BLaER1 treated with 17β-estradiol and CSF1 and Interleukin-3, amounts not matched to agents 10 nM and 100 nM (cell line): ENCODE data around the gene SLC22A31.

Experiments used
- H3K27ac ChIP-seq, 11 experiments: shearing (Covaris generic); formaldehyde crosslinking; 2 replicates each; pipeline ENCODE4 v1.8.1; 2022
- H3K27me3 ChIP-seq, 11 experiments: shearing (Covaris generic); formaldehyde crosslinking; 2 replicates each; pipeline ENCODE4 v1.8.1; 2022
- H3K36me3 ChIP-seq, 11 experiments: shearing (Covaris generic); formaldehyde crosslinking; 2 replicates each; pipeline ENCODE4 v1.8.1; 2022
- H3K4me1 ChIP-seq, 10 experiments: shearing (Covaris generic); formaldehyde crosslinking; 2 replicates each; pipeline ENCODE4 v1.8.1; 2022
- H3K4me2 ChIP-seq, 11 experiments: shearing (Covaris generic); formaldehyde crosslinking; 2 replicates each; pipeline ENCODE4 v1.8.1; 2022
- H3K4me3 ChIP-seq, 10 experiments: shearing (Covaris generic); formaldehyde crosslinking; 2 replicates each; pipeline ENCODE4 v1.8.1; 2022
- H3K9ac ChIP-seq, 11 experiments: shearing (Covaris generic); formaldehyde crosslinking; 2 replicates each; pipeline ENCODE4 v1.8.1; 2022
- H3K9me3 ChIP-seq, 11 experiments: shearing (Covaris generic); formaldehyde crosslinking; replicated peaks in 1 of 11; 2 replicates each; pipeline ENCODE4 v1.8.1; 2022
- H4K20me1 ChIP-seq, 11 experiments: shearing (Covaris generic); formaldehyde crosslinking; 2 replicates each; pipeline ENCODE4 v1.8.1; 2022
- Cebpa-rat ChIP-seq, 11 experiments: shearing (Covaris generic); IDR thresholded peaks; 2 replicates each; pipeline ENCODE4 v1.8.1; 2022

The SLC22A31 gene

GRCh38 chr16:89243664-89244063 is 43.3 kb upstream of the SLC22A31 start:
- Histone ChIP-seq H3K4me3 (no peak overlapping the region), H3K27me3 (peaks cover 0 to 4% (median 0%) of the 10 kb centered on the region in 11 experiments; a peak in 1 of 22 replicates), H3K4me1 (peaks cover 12 to 46% (median 27%) of the 10 kb centered on the region in 10 experiments), H3K36me3 (no peaks in the 10 kb centered on the region), H3K27ac (no peak overlapping the region), H4K20me1 (no peaks in the 10 kb centered on the region), H3K9me3 (peaks cover 6 to 17% (median 7%) of the 10 kb centered on the region in 11 experiments; a peak in 20 of 22 replicates), H3K4me2 (peak overlapping the region in 3 of 11 experiments; percentile 29 to 99 (median 33); a peak in 5 of 22 replicates), H3K9ac (no peak overlapping the region)
- TF ChIP-seq Cebpa-rat (IDR thresholded peaks at IDR 0.05): no peak

- no peaks in the 10 kb centered on the region for H3K36me3 ChIP-seq
- 0 out of 22 replicates have a peak overlapping the region, but pooled peaks of 1 of the 11 experiments have one; percentile 10 for H3K27ac ChIP-seq
- no peak overlapping the region for H3K4me3 ChIP-seq
- H3K9ac ChIP-seq: no peak overlapping the region
- H3K27me3 ChIP-seq: no peaks in the 10 kb centered on the region
- no peak for TF ChIP-seq Cebpa-rat (IDR thresholded peaks at IDR 0.05)
- peaks cover 0 to 9% (median 0%) of the 10 kb centered on the region in 11 experiments; a peak in 2 of 22 replicates for H3K9me3 ChIP-seq
- H3K4me1 ChIP-seq: peaks cover 12 to 46% (median 27%) of the 10 kb centered on the region in 10 experiments
- H3K4me2 ChIP-seq: peak overlapping the region in 7 of 11 experiments; percentile 17 to 99 (median 29); a peak in 10 of 22 replicates
- no peaks in the 10 kb centered on the region for H4K20me1 ChIP-seq
These were observed 42.5 kb upstream of the SLC22A31 start for GRCh38 chr16:89242795-89243200.

- no peak for TF ChIP-seq Cebpa-rat (IDR thresholded peaks at IDR 0.05)
- H3K27me3 ChIP-seq: no peaks in the 10 kb centered on the region
- peak overlapping the region; percentile 84 to 97 (median 90) for H3K9ac ChIP-seq
- H3K9me3 ChIP-seq: 0 out of 22 replicates have a peak, but pooled peaks cover 0 to 6% (median 0%) of the 10 kb centered on the region in 11 experiments
- H3K27ac ChIP-seq: peak overlapping the region; percentile 88 to 99 (median 93)
- peaks cover 7 to 41% (median 20%) of the 10 kb centered on the region in 10 experiments; a peak in 18 of 20 replicates for H3K4me1 ChIP-seq
- H4K20me1 ChIP-seq: no peaks in the 10 kb centered on the region
- peak overlapping the region; percentile 82 to 99 (median 91) for H3K4me2 ChIP-seq
- peak overlapping the region; percentile 58 to 77 (median 68) for H3K4me3 ChIP-seq
- H3K36me3 ChIP-seq: peaks cover 0 to 3% (median 0%) of the 10 kb centered on the region in 11 experiments; a peak in 3 of 22 replicates
These were observed 41.1 kb upstream of the SLC22A31 start for GRCh38 chr16:89241187-89242007.

- H3K4me3 ChIP-seq: no peak overlapping the region
- no peak overlapping the region for H3K9ac ChIP-seq
- H3K4me1 ChIP-seq: peaks cover 7 to 26% (median 16%) of the 10 kb centered on the region in 10 experiments; a peak in 18 of 20 replicates
- no peak overlapping the region for H3K27ac ChIP-seq
- no peaks in the 10 kb centered on the region for H4K20me1 ChIP-seq
- H3K9me3 ChIP-seq: peaks cover 0 to 12% (median 1%) of the 10 kb centered on the region in 11 experiments; a peak in 5 of 22 replicates
- peaks cover 22 to 38% (median 33%) of the 10 kb centered on the region in 11 experiments for H3K36me3 ChIP-seq
- no peaks in the 10 kb centered on the region for H3K27me3 ChIP-seq
- TF ChIP-seq Cebpa-rat (IDR thresholded peaks at IDR 0.05): no peak
- H3K4me2 ChIP-seq: no peak overlapping the region
These were observed 37.4 kb upstream of the SLC22A31 start for GRCh38 chr16:89237733-89238132.

- no peak for TF ChIP-seq Cebpa-rat (IDR thresholded peaks at IDR 0.05)
- Histone ChIP-seq H4K20me1 (peaks cover 0 to 21% (median 4%) of the 10 kb centered on the region in 11 experiments; a peak in 8 of 22 replicates), H3K9me3 (peaks cover 5 to 41% (median 31%) of the 10 kb centered on the region in 11 experiments), H3K4me2 (no peak overlapping the region), H3K4me1 (no peaks in the 10 kb centered on the region), H3K27me3 (no peaks in the 10 kb centered on the region), H3K4me3 (no peak overlapping the region), H3K27ac (no peak overlapping the region), H3K9ac (no peak overlapping the region), H3K36me3 (peaks cover 60 to 77% (median 71%) of the 10 kb centered on the region in 11 experiments)
These were observed 33.5 kb upstream of the SLC22A31 start for GRCh38 chr16:89233678-89234490.

- peaks cover 77 to 95% (median 89%) of the 10 kb centered on the region in 11 experiments for H3K36me3 ChIP-seq
- peaks cover 0 to 21% (median 4%) of the 10 kb centered on the region in 11 experiments; a peak in 8 of 22 replicates for H4K20me1 ChIP-seq
- H3K27ac ChIP-seq: no peak overlapping the region
- no peak overlapping the region for H3K9ac ChIP-seq
- no peak overlapping the region for H3K4me3 ChIP-seq
- no peaks in the 10 kb centered on the region for H3K27me3 ChIP-seq
- no peak overlapping the region for H3K4me2 ChIP-seq
- H3K9me3 ChIP-seq: peaks cover 23 to 58% (median 49%) of the 10 kb centered on the region in 11 experiments
- TF ChIP-seq Cebpa-rat (IDR thresholded peaks at IDR 0.05): no peak
- no peaks in the 10 kb centered on the region for H3K4me1 ChIP-seq
These were observed 31.8 kb upstream of the SLC22A31 start for GRCh38 chr16:89232107-89232506.

- Histone ChIP-seq H3K4me2 (no peak overlapping the region), H3K27me3 (no peaks in the 10 kb centered on the region), H3K27ac (no peak overlapping the region), H3K4me3 (no peak overlapping the region), H3K9me3 (peaks cover 37 to 74% (median 65%) of the 10 kb centered on the region in 11 experiments), H3K36me3 (peaks cover 91 to 100% (median 97%) of the 10 kb centered on the region in 11 experiments), H3K4me1 (no peaks in the 10 kb centered on the region), H3K9ac (no peak overlapping the region), H4K20me1 (peaks cover 0 to 21% (median 4%) of the 10 kb centered on the region in 11 experiments; a peak in 8 of 22 replicates)
- no peak for TF ChIP-seq Cebpa-rat (IDR thresholded peaks at IDR 0.05)
These were observed 29.9 kb upstream of the SLC22A31 start for GRCh38 chr16:89230255-89230654.

GRCh38 chr16:89224665-89225064 is 24.3 kb upstream of the SLC22A31 start:
- Histone ChIP-seq H3K9ac (no peak overlapping the region), H3K4me3 (no peak overlapping the region), H3K4me1 (peaks cover 0 to under 1% (median 0%) of the 10 kb centered on the region in 10 experiments; a peak in 1 of 20 replicates), H3K9me3 (peaks cover 35 to 48% (median 42%) of the 10 kb centered on the region in 11 experiments), H3K36me3 (peaks cover 91 to 100% (median 96%) of the 10 kb centered on the region in 11 experiments), H4K20me1 (peaks cover 0 to 17% (median 0%) of the 10 kb centered on the region in 11 experiments; a peak in 8 of 22 replicates), H3K27ac (no peak overlapping the region), H3K27me3 (no peaks in the 10 kb centered on the region), H3K4me2 (no peak overlapping the region)
- no peak for TF ChIP-seq Cebpa-rat (IDR thresholded peaks at IDR 0.05)
